ENCODE results near the gene MAML2. TPM values are rescaled to one million over a fixed set of nuclear protein-coding genes. Genes with fewer than 3 reads are reported as not detected.

The MAML2 gene
- polyA plus RNA-seq, 12 donors, result 4.5 to 17.5 (median 5.7) TPM; not detected in 1

- no peak for DNase-seq
Observed at GRCh38 chr11:95975343-95975742, 367.7 kb downstream of the MAML2 start.

GRCh38 chr11:95972060-95972459, 370.9 kb downstream of the MAML2 start:
- peak; percentile 17 for DNase-seq

- no peak for DNase-seq
Observed at GRCh38 chr11:95968585-95968984, 374.4 kb downstream of the MAML2 start.

GRCh38 chr11:95964281-95964680, 378.7 kb downstream of the MAML2 start:
- DNase-seq, result no peak

- DNase-seq, result no peak
Observed at GRCh38 chr11:95961758-95962157, 381.2 kb downstream of the MAML2 start.

GRCh38 chr11:95950905-95951304, 392.1 kb downstream of the MAML2 start:
- no peak for DNase-seq

- DNase-seq, result no peak
Observed at GRCh38 chr11:95948637-95949036, 394.4 kb downstream of the MAML2 start.

GRCh38 chr11:95944623-95945022, 398.4 kb downstream of the MAML2 start:
- no peak for DNase-seq

GRCh38 chr11:95943546-95943945, 399.4 kb downstream of the MAML2 start:
- DNase-seq, result no peak

- no peak for DNase-seq
Observed at GRCh38 chr11:95939091-95939490, 403.9 kb downstream of the MAML2 start.

GRCh38 chr11:95937358-95937757, 405.6 kb downstream of the MAML2 start:
- no peak for DNase-seq

- no peak for DNase-seq
Observed at GRCh38 chr11:95933594-95933993, 409.4 kb downstream of the MAML2 start.

GRCh38 chr11:95931916-95932315, 411.1 kb downstream of the MAML2 start:
- no peak for DNase-seq

GRCh38 chr11:95930948-95931347, 412.0 kb downstream of the MAML2 start:
- DNase-seq, result no peak

- DNase-seq, result no peak
Observed at GRCh38 chr11:95926726-95927125, 416.3 kb downstream of the MAML2 start.

Other genes starting within 250 kb of the MAML2 start
- 10 to 100 TPM in 11 of 12 donors, not detected in 1; 24.3 to 57.6 (median 38.2) TPM for gene CCDC82, start 46.7 kb upstream of the MAML2 start, polyA plus RNA-seq (ENCODE audit: insufficient read length in 12 of 12)
- gene JRKL, start 46.8 kb upstream of the MAML2 start, polyA plus RNA-seq (ENCODE audit: insufficient read length in 12 of 12), result 10 to 100 TPM in 11 of 12 donors, not detected in 1; 11.8 to 19.2 (median 14.7) TPM

All from muscle of arm (tissue), 12 donors.